Activated CD8-positive, alpha-beta memory T cell treated with anti-CD3 and anti-CD28 coated beads for 24 hours (primary cell): ENCODE results near the gene C1QTNF12.
"Not testable (repeated sequence)": the region's sequence is repeated elsewhere in the genome, so short reads cannot be mapped to it uniquely, and the experiment has no call there.

Experiments
- DNase-seq: peaks from one replicate; pipeline ENCODE4 v3.0.0-alpha.2; 2020

The C1QTNF12 gene

GRCh38 chr1:1196431-1197187 is 49.9 kb downstream of the C1QTNF12 start:
- DNase-seq, result no peak

- not testable (repeated sequence) for DNase-seq
These were observed 50.8 kb downstream of the C1QTNF12 start for GRCh38 chr1:1195726-1196125.

DNA sequence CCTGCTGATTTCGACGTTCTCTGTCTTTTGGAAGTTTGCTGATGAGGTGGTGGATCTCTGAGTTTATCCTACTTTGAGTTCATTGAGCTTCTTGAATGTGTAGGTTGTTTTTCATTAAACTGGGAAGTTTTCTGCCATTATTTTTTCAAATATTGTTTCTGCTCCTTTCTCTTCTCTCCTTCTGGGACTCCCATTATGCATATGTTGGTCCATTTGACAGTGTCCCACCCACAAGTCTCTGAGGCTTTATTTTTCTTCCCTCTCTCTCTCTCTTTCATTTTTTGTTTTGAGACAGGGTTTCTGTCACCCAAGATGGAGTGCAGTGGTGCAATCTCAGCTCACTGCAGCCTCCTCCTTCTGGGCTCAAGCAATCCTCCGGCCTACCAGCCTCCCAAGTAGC is 51.8 kb downstream of the C1QTNF12 start:
- DNase-seq, result no peak
